ENCODE measurements around the gene P2RY12.

The P2RY12 gene

GRCh38 chr3:151425627-151426340 is 41.2 kb upstream of the P2RY12 start:
- TF ChIP-seq, protein P1, sequence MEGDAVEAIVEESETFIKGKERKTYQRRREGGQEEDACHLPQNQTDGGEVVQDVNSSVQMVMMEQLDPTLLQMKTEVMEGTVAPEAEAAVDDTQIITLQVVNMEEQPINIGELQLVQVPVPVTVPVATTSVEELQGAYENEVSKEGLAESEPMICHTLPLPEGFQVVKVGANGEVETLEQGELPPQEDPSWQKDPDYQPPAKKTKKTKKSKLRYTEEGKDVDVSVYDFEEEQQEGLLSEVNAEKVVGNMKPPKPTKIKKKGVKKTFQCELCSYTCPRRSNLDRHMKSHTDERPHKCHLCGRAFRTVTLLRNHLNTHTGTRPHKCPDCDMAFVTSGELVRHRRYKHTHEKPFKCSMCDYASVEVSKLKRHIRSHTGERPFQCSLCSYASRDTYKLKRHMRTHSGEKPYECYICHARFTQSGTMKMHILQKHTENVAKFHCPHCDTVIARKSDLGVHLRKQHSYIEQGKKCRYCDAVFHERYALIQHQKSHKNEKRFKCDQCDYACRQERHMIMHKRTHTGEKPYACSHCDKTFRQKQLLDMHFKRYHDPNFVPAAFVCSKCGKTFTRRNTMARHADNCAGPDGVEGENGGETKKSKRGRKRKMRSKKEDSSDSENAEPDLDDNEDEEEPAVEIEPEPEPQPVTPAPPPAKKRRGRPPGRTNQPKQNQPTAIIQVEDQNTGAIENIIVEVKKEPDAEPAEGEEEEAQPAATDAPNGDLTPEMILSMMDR (IDR thresholded peaks at IDR 0.05; ENCODE audit: low read depth, low read length): peak; percentile 62
- Histone ChIP-seq H3K36me3 (no peaks in the 10 kb centered on the region), H3K4me3 (ENCODE audit: low read depth, low read length) (no peak overlapping the region), H3K27me3 (no peaks in the 10 kb centered on the region), H3K4me1 (no peaks in the 10 kb centered on the region), H3K9me3 (no peaks in the 10 kb centered on the region)
- no peak for DNase-seq

GRCh38 chr3:151423091-151423490 is 38.5 kb upstream of the P2RY12 start:
- H3K36me3 ChIP-seq: no peaks in the 10 kb centered on the region; the same call in 1 of the 2 replicates
- no peaks in the 10 kb centered on the region for H3K9me3 ChIP-seq
- H3K4me3 ChIP-seq (ENCODE audit: low read depth, low read length): no peak overlapping the region
- H3K27me3 ChIP-seq: no peaks in the 10 kb centered on the region
- TF ChIP-seq, protein P1 (IDR thresholded peaks at IDR 0.05; ENCODE audit: low read depth, low read length): no peak
- H3K4me1 ChIP-seq: no peaks in the 10 kb centered on the region
- DNase-seq: no peak

DNA sequence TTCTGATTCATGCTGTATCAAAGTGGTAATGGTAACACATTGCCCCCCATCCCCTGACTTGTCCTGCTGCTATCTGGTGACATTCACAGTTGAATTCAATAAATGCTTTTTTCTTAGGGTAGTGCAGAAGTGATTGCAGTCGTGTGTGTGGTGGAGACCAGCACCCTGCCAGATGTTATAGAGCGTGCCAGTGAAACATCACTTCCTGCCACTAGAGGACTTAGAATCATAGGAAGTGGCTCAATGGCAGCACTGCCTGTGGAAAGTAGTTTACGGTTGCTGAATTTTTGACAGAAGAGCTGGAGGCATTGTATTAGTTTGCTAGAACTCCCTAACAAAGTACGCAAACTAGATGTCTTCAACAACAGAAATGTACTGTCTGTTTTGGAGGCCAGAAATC is 37.4 kb upstream of the P2RY12 start:
- DNase-seq: no peak
- Histone ChIP-seq H3K9me3 (no peaks in the 10 kb centered on the region), H3K4me1 (no peaks in the 10 kb centered on the region), H3K27me3 (no peaks in the 10 kb centered on the region), H3K36me3 (no peaks in the 10 kb centered on the region; the same call in 1 of the 2 replicates), H3K4me3 (ENCODE audit: low read depth, low read length) (no peak overlapping the region)
- TF ChIP-seq, protein P1 (IDR thresholded peaks at IDR 0.05; ENCODE audit: low read depth, low read length): peak; percentile 36

GRCh38 chr3:151419806-151420205 is 35.3 kb upstream of the P2RY12 start:
- no peak for DNase-seq
- TF ChIP-seq, protein P1 (IDR thresholded peaks at IDR 0.05; ENCODE audit: low read depth, low read length): no peak
- Histone ChIP-seq H3K36me3 (no peaks in the 10 kb centered on the region; the same call in 1 of the 2 replicates), H3K9me3 (no peaks in the 10 kb centered on the region), H3K4me3 (ENCODE audit: low read depth, low read length) (no peak overlapping the region), H3K4me1 (no peaks in the 10 kb centered on the region), H3K27me3 (no peaks in the 10 kb centered on the region)

GRCh38 chr3:151415289-151415688 is 30.7 kb upstream of the P2RY12 start:
- H3K4me1 ChIP-seq: no peaks in the 10 kb centered on the region
- H3K9me3 ChIP-seq: no peaks in the 10 kb centered on the region; the same call in 1 of the 2 replicates
- H3K36me3 ChIP-seq: no peaks in the 10 kb centered on the region; the same call in none of the 2 replicates
- H3K27me3 ChIP-seq: no peaks in the 10 kb centered on the region
- DNase-seq: no peak
- no peak overlapping the region for H3K4me3 ChIP-seq (ENCODE audit: low read depth, low read length)
- TF ChIP-seq, protein P1 (IDR thresholded peaks at IDR 0.05; ENCODE audit: low read depth, low read length): no peak

GRCh38 chr3:151412989-151413388 is 28.4 kb upstream of the P2RY12 start:
- no peaks in the 10 kb centered on the region for H3K27me3 ChIP-seq
- no peaks in the 10 kb centered on the region for H3K4me1 ChIP-seq
- DNase-seq: no peak
- H3K4me3 ChIP-seq (ENCODE audit: low read depth, low read length): no peak overlapping the region
- no peaks in the 10 kb centered on the region; the same call in 1 of the 2 replicates for H3K9me3 ChIP-seq
- no peaks in the 10 kb centered on the region; the same call in none of the 2 replicates for H3K36me3 ChIP-seq
- TF ChIP-seq, protein P1 (IDR thresholded peaks at IDR 0.05; ENCODE audit: low read depth, low read length): peak; percentile 26; the same call in 1 of the 2 replicates
